Lung (tissue), 12 donors: ENCODE measurements around the gene CRBN. TPM values are rescaled to one million over a fixed set of nuclear protein-coding genes. Genes with fewer than 3 reads are reported as not detected.

Source experiments
- ATAC-seq: fragments of 200-7000 bp; cut with Tn5 transposase; one replicate; pipeline ENCODE4 v1.9.1; 2020; ENCODE audit warnings: moderate number of reproducible peaks; ENCODE audit not compliant: insufficient read depth, low FRiP score
- DNase-seq, 3 donors: peaks; one replicate each; pipeline ENCODE4 v3.0.0-alpha.2; 2013 to 2017
- H3K27ac ChIP-seq, 2 donors: one replicate each; pipeline ENCODE4 v1.5.1; 2013; ENCODE audit warnings: mild to moderate bottlenecking in 2 of 2, moderate library complexity in 2 of 2, control low read depth in 1 of 2, inconsistent platforms in 1 of 2, low read depth in 1 of 2, low read length in 1 of 2
- H3K27me3 ChIP-seq, 3 donors: one replicate each; pipeline ENCODE4 v1.5.1; 2013; ENCODE audit warnings: low read length in 2 of 3; ENCODE audit not compliant: control insufficient read depth in 3 of 3, insufficient read depth in 3 of 3
- H3K36me3 ChIP-seq, 4 donors: one replicate each; pipeline ENCODE4 v1.5.1; 2013; ENCODE audit warnings: low read length in 4 of 4, mild to moderate bottlenecking in 1 of 4, moderate library complexity in 1 of 4; ENCODE audit not compliant: control insufficient read depth in 4 of 4, insufficient read depth in 4 of 4
- H3K4me1 ChIP-seq, 5 donors: one replicate each; pipeline ENCODE4 v1.5.1; 2013; ENCODE audit warnings: low read length in 5 of 5, mild to moderate bottlenecking in 2 of 5, moderate library complexity in 1 of 5; ENCODE audit not compliant: control insufficient read depth in 5 of 5, insufficient read depth in 5 of 5
- H3K4me3 ChIP-seq: one replicate; pipeline ENCODE4 v1.5.1; 2013; ENCODE audit warnings: mild to moderate bottlenecking, control low read depth, moderate library complexity
- H3K9ac ChIP-seq, 2 donors: one replicate each; pipeline ENCODE4 v1.5.1; 2013; ENCODE audit warnings: low read length in 2 of 2, control low read depth in 1 of 2; ENCODE audit not compliant: insufficient read depth in 1 of 2
- H3K9me3 ChIP-seq, 4 donors: one replicate each; pipeline ENCODE4 v1.5.1; 2013; ENCODE audit warnings: low read length in 3 of 4, mild to moderate bottlenecking in 1 of 4, moderate library complexity in 1 of 4; ENCODE audit not compliant: control insufficient read depth in 4 of 4, insufficient read depth in 3 of 4
- CTCF ChIP-seq: IDR thresholded peaks from 2 replicates; pipeline ENCODE4 v1.5.1; 2012; ENCODE audit warnings: mild to moderate bottlenecking; ENCODE audit errors: control extremely low read depth, extremely low read depth
- WGBS, 2 donors: extraction: QIAGEN DNeasy Blood & Tissue Kit; methylation state at CpG; one replicate each; pipeline ENCODE4 v1.1.7; 2013; 5-methylcytosine and 5-hydroxymethylcytosine counted together
- polyA plus RNA-seq, 2 donors: library from polyadenylated mRNA; stranded (reverse); fragments of 200-250 nt; gene quantifications; one replicate each; pipeline ENCODE4 v1.2.1, GENCODE V29; 2013
- total RNA-seq, 2 donors: library from RNA; depleted of rRNA in 1 of 2; stranded (reverse); fragments of >200 nt in 1 of 2; gene quantifications; one replicate each; pipeline ENCODE4 v1.2.1, GENCODE V29; 2014 to 2021
- donor health status: control.
- donor health status: control.
- donor health status: Bipolar disorder and iron deficiency.
- donor health status: healthy.
- donor health status: DM: yes; HTN: yes; CAD: no.

The CRBN gene
- total and polyA plus RNA-seq, 4 donors = 20.9 to 132 (median 30.7) TPM

- H3K4me1 ChIP-seq = peaks cover 0 to 3% (median 0%) of the 10 kb centered on the region in 5 donors
- no peak overlapping the region for H3K27ac ChIP-seq
- WGBS, 2 donors = 84 to 96% methylated on average over 3 of the region's 3 CpGs
- no peak overlapping the region for H3K4me3 ChIP-seq
- H3K27me3 ChIP-seq = no peaks in the 10 kb centered on the region
- no peak for ATAC-seq
- no peak for DNase-seq
- no peak overlapping the region for H3K9ac ChIP-seq
- no peaks in the 10 kb centered on the region for H3K9me3 ChIP-seq
- TF ChIP-seq CTCF = no peak
- no peaks in the 10 kb centered on the region for H3K36me3 ChIP-seq
These were observed 71.6 kb downstream of the CRBN start for GRCh38 chr3:3107858-3108257.

- no peaks in the 10 kb centered on the region for H3K36me3 ChIP-seq
- no peak overlapping the region for H3K4me3 ChIP-seq
- 97% methylated on average over 3 of the region's 3 CpGs for WGBS, 2 donors
- H3K9me3 ChIP-seq = no peaks in the 10 kb centered on the region
- no peak overlapping the region for H3K9ac ChIP-seq
- DNase-seq (no peak), ATAC-seq (no peak)
- no peak for TF ChIP-seq CTCF
- no peak overlapping the region for H3K27ac ChIP-seq
- peaks cover 0 to 3% (median 0%) of the 10 kb centered on the region in 5 donors for H3K4me1 ChIP-seq
- H3K27me3 ChIP-seq = no peaks in the 10 kb centered on the region
These were observed 72.3 kb downstream of the CRBN start for GRCh38 chr3:3107181-3107580.

GRCh38 chr3:3105815-3106214 lies 73.7 kb downstream of the CRBN start:
- TF ChIP-seq CTCF = no peak
- Histone ChIP-seq H3K36me3 (no peaks in the 10 kb centered on the region), H3K4me3 (no peak overlapping the region), H3K27ac (no peak overlapping the region), H3K9ac (no peak overlapping the region), H3K9me3 (no peaks in the 10 kb centered on the region), H3K4me1 (peaks cover 0 to 3% (median 0%) of the 10 kb centered on the region in 5 donors), H3K27me3 (no peaks in the 10 kb centered on the region)
- ATAC-seq (no peak), DNase-seq (no peak)
- 77 to 78% methylated on average over 4 of the region's 4 CpGs for WGBS, 2 donors

- Histone ChIP-seq H3K36me3 (no peaks in the 10 kb centered on the region), H3K9me3 (no peaks in the 10 kb centered on the region), H3K4me1 (peaks cover 0 to 3% (median 0%) of the 10 kb centered on the region in 5 donors), H3K27ac (no peak overlapping the region), H3K27me3 (no peaks in the 10 kb centered on the region), H3K4me3 (no peak overlapping the region), H3K9ac (no peak overlapping the region)
- no peak for ATAC-seq
- no peak for TF ChIP-seq CTCF
- 93 to 94% methylated on average over 3 of the region's 3 CpGs for WGBS, 2 donors
- DNase-seq = no peak
These were observed 74.2 kb downstream of the CRBN start for GRCh38 chr3:3105246-3105645.
